ENCODE data around the gene PHTF2. TPM values are rescaled to one million over a fixed set of nuclear protein-coding genes. Genes with fewer than 3 reads are reported as not detected.

Gene PHTF2
- total RNA-seq, 1 donor from 2014 or later = 13.8 TPM

DNA sequence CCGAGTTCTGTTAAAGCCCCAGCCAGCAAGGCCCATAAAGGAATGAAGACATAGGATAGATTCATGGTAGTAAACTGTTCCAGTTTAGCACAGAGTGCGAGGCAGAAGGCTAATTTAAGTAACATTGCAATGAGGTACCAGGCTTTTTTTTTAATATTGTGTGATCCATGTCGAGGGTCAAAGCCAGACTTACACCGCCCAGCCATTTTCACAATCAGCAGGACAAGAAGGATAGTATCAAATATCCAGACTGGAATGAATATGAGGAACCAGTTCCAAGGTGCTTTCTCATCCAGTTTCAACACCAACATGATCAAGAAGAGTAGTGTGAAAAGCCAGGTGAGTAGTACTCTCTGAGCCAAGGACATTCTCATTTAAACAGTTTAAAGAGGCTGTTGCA is 4.6 kb upstream of the PHTF2 start:
- no peak for DNase-seq (ENCODE audit: low read depth, low spot score)

DNA sequence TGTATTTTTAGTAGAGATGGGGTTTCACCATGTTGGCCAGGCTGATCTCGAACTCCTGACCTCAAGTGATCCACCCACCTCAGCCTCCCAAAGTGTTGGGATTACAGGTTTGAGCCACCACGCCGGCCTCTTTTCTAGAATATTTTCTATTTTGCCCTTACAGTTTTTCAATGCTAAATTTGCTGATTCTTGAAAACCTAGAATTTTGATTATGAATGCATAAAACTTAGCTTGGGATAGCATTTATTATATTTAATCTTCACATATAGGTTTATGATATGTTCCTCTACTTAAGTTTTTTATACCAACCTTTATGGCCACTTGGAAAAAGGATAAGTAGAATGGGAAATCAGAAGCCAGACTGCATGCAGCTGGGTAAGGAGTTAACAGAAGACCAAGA is 2.5 kb upstream of the PHTF2 start:
- no peak for DNase-seq (ENCODE audit: low read depth, low spot score)

DNA sequence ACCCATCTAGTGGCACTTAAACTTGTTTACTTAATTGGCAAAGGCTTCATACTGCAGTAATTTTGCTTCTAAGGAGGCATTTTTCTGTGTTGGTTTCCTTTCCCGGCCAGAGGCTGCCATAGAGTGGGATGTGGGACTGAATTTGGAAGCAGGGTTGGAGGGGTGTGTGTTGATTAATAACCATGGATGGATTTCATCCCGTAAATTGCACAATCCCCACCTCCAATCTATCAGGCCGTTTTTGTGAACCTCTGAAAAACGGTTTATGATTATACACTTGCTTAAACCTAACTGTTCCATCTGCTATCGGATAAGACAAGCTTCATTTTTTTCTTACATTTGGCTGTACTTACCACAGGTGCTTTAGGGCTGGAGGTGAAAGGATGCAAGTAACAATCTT is 1.6 kb upstream of the PHTF2 start:
- no peak for DNase-seq (ENCODE audit: low read depth, low spot score)

DNA sequence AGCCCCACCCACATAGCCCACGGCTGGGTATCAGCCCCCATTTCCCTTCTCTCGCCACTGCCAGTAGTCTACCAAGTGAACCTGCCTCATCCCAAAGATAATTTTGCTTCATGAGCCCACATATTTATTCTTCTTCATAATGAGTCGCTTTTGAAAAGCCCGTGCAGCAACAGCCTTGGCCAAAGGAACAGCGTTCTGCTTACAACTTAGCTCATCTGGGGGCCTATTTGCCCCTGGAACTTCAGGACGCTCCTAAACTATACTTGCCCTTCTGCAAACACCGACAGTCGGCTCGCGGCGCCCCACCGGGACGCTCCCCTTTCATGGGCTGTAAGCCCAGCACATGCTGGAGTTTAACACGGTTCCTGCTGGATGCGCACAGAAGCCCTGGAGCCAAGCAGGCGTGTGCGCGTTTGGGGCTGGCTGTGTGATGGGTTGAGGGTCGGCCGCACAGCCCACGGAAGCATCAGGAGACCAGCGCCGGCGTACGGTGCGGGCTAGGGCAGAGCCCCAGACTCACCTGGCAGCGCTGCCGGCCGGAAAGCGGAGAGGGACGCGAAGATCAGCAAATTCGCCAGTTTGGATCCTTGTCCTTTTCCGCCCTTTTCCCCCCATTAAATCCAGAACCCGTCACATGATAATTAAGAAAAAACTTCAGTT is 709 bp upstream of the PHTF2 start:
- no peak for DNase-seq (ENCODE audit: low read depth, low spot score)

DNA sequence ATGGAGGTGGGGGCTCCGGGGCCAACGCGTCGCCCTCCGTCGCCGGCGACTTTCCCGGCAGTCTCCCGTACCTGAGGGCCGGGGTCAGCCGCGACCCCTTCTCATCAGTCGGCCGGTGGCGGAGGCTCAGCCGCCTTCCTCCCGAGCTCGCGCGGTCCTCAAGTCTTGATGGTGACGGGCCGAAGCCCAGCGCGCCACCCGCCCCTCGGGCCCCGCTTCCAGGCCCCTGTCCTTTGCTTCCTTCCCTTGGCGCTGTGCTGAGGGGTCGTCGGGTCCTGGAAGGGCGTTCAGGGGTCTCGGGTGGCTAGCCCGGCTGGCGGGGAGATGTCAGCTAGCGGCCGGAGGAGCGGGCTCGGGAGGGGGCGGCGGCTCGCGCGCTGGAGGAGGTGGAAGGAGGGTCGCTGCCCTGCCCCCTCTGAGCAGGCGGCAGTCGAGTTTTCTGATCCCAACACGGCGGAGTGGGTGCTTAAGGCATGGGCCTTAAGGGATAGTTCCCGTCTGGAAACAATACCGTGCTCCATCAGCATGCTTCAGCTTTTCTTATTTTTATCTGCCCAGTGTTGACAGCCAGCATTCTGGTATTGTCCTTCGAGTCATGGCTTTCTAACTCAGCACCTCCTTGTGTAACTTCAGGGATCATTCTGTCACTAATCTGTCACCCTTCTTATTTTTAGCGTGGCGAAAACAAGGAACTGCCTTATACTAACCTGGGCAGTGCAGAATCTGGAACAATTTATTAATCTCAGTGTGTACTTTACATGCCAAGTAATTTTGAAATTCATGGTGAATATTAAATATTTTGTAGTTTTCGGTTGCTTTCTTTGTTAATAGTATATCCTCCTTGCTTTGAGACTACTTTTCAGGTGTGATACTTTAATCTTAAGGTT is 748 bp downstream of the PHTF2 start:
- no peak for DNase-seq (ENCODE audit: low read depth, low spot score)

DNA sequence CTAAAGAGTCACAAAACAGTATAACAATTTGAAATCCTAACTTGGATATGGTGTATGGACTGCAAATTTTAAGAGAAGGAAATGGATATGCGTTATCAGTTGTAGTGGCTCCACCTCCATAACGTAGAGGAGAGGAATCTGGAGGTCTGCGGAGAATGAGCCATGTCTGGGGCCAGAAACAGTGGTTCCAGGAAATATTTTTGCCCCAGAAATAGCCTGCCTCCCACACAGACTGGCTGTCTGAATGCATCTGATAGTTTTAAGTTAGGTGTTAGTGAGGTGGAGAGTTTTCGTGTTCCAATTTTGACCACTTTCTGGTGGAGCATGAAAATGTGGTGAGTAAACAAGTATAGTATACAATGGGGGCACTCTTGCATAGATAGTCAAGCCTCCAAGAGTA is 1.6 kb downstream of the PHTF2 start:
- no peak for DNase-seq (ENCODE audit: low read depth, low spot score)

DNA sequence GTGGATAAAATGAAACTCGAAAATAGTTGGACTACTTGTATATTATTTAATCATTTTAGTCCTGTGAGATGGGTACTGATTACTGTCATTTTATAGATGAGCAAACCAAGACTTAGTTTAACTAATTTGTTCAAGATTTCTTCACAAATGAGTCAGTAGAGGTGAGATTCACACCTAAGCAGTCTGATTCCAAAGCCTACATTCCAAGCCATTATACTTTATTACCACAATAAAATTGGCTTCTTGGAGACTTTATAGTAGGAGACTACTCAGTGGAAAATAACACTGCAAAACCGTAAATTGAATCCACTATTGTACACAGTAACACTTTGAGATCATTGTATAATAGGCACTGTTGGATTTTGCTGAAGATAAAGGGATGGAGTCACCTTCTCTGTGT is 2.2 kb downstream of the PHTF2 start:
- DNase-seq (ENCODE audit: low read depth, low spot score) = no peak

DNA sequence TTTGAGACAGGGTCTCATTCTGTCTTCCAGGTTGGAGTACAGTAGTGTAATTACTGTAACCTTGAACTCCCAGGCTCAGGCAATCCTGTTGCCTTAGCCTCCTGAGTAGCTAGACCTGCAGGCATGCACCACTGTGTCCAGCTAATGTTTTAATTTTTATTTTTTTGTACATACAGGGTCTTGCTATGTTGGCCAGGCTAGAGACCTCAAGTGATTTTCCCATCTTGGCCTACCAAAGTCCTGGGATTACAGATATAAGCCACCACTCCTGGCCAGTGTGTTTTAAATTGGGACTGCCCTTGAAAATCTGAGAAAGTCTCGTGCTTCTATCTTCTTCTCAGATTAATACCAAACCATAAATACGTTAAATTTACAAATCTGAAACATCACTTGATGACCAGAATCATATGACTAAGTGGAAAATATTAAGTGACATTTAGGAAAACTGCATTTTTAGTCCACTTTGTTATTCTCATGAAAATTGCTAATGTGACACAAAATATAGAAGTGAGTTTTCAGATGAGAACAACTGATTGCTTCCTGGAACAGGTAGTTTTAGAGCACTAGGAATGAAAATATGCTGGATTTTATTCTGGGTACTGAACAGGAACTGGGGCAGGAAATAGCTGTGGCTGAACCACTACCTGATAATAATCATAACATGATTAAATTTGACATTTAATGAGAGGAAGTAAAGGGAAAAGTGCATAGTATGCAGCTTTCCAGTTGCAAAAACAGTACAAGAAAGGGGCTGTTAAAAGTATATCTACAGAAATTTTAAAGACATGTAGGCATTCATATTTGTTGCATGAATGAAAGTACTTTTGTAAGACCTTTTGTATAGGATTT is 4.2 kb downstream of the PHTF2 start:
- DNase-seq (ENCODE audit: low read depth, low spot score) = no peak

DNA sequence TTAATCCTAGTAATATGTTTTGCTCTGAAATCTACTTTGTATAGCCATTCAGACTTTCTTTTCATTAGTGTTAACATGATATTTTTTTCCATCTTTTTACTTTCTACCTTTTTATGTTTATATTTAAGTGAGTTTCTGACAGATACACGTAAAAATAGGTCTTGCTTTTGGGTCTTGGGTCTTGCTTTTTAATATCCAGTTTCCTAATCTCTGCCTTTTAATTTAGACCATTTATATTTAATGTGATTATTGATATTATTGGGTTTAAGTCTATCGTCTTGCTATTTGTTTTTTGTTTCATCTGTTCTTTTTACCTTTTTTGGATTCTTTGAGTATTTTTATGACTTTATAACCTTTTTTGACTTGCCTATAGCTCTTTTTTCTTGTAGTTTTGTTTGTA is 7.9 kb downstream of the PHTF2 start:
- no peak for DNase-seq (ENCODE audit: low read depth, low spot score)

DNA sequence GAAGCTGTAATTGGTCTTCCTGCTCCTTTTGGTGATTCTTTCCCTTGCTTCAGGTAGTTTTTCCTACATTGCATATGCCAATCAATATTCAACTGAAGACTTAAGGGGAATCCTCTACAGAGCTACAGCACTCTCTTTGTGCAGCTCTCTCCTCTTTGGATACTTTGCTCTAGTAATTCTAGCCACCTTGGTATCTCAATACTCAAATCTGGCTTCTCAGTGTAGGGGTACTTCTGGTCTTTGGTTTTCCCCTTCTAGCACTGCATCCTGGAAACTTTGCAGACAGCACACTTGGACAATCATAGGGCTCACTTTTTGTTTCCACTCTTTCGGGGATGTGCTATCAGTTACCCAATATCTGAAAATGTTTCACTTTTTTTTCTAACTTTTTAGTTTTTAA is 9.9 kb downstream of the PHTF2 start:
- no peak for DNase-seq (ENCODE audit: low read depth, low spot score)

DNA sequence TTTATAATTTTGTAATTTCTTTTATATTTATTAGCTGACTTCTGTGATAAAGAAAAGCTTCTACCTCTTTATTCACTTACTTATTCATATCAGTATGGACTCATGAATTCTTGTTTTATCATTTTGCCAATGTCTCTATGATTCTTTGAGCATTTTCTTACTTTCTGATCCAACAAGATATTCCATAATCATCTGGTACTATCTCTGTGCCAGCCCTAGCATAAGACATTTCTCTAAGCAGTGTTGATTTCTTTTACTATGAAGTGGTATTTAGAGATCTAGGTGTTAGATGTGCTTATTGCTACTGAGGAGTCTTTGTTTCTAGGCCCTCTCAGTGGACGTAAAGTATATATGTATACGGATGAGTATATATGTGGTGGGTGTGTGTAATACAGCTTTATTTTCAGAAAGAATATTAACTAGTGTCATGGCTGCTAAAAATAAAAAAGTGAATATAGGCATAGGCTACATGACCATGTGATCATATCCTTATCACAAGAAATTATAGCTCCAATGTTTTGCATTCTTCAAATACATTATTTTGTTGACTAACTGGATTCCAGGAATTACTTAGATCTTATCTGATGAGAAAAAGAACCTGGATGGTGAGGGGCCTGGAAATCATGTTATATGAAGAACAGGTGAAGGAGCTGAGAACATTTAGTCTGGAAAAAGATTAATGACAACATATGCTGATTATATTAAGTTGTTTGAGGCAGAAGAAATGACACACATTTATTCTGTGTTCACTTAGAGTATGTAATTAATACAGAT is 13.1 kb downstream of the PHTF2 start:
- no peak for DNase-seq (ENCODE audit: low read depth, low spot score)

DNA sequence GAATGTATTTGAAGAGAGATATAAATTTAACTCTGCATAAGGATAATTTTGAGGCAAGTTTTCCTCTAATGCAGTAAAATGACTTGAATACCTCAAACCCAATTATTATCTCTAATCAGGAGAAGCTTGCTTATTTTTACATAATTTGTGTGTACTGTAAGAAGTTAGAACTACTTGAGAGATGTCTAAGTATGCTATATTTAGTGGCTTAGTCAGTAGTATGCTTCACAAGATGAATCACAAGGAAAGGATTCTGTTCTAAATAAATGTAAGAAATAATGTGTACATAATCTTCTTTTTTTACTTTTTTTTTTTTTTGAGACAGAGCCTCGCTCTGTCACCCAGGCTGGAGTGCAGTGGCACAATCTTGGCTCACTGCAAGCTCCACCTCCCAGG is 13.7 kb downstream of the PHTF2 start:
- DNase-seq (ENCODE audit: low read depth, low spot score) = no peak

DNA sequence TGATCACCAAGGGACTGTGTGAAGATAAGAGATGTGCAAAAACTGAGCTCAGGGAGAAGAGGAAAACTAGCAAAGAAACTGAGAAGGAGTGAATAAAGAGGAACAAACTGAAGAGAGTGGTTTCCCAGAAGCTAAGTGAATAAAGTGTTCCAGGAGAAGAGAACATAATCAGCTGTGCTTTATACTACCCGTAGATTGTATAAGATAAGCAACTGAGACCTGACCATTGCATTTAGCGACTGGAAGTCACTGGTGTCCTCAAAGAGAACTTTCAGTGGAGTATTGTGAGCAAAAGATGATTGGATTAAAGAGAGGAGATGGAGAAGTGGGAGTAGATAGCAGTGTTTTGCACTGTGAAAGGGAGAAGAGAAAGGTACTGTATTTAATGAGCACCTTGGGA is 14.6 kb downstream of the PHTF2 start:
- no peak for DNase-seq (ENCODE audit: low read depth, low spot score)

DNA sequence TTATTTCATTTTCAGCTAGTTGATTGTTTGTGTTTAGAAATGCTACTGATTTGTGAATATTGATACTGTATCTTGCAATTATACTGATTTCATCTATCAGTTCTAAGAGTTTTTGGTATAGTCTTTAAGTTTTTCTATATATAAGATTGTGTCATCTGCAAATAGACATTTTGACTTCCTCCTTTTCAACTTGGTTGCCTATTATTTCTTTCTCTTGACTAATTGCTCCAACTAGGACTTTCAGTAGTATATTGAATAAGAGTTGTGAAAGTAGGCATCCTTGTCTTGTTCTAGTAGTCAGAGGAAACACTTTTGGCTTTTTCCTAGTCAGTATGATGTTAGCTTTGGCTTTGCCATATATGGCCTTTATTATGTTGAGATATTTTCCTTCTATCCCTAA is 20.4 kb downstream of the PHTF2 start:
- DNase-seq (ENCODE audit: low read depth, low spot score) = no peak

DNA sequence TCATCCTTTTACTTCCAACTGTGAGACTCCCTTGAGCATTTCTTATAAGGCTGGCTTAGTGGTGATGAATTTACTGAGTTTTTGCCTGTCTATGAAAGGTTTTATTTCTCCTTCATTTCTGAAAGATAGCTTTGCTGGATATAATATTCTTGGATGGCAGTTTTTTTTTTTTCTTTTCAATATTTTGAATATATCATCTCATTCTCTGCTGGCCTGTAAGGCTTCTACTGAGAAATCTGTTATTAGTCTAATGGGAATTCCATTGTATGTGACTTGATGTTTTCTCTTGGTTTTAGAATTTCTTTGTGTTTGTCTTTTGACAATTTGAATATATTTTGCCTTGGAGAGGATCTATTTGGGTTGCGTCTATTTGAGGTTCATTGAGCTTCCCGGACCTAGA is 22.4 kb downstream of the PHTF2 start:
- DNase-seq (ENCODE audit: low read depth, low spot score) = no peak

DNA sequence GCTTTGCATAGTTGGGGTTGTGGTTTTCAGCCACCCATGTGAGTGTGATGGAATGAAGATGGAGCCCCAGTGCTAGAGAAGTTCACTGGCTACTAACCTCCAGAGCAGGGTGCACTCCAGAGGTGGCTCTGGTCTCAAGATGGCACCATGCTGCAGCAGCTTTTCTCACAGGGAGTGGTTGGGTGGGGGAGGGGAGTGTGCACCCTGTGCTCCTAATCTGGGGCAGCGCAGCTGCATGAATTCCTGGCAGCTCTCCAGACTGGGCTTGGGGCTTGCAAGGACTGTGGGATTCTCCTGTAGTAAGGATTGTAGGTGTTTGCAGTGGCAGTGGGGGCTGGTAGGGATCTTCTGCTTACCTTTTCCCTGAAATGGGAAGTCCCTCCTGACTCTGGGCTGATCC is 23.7 kb downstream of the PHTF2 start:
- DNase-seq (ENCODE audit: low read depth, low spot score) = no peak

DNA sequence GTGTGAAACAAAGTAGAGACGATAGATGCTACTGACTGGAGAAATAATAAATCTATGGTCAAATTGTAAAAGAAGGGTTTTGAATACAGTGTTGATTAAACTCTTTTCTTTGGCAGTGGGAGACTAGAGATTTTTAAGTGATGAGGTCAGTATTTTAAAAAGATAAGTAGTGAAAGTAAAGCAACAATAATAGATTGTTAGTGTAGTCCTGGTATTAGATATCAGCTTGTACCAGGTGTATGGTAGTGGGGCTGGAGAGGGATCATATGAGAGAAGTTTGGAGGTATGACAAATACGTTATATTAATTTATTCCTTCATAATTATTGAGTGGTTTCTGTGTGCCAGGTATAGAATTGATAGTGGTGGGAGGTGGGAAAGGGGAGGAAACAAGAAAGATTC is 25.2 kb downstream of the PHTF2 start:
- no peak for DNase-seq (ENCODE audit: low read depth, low spot score)

DNA sequence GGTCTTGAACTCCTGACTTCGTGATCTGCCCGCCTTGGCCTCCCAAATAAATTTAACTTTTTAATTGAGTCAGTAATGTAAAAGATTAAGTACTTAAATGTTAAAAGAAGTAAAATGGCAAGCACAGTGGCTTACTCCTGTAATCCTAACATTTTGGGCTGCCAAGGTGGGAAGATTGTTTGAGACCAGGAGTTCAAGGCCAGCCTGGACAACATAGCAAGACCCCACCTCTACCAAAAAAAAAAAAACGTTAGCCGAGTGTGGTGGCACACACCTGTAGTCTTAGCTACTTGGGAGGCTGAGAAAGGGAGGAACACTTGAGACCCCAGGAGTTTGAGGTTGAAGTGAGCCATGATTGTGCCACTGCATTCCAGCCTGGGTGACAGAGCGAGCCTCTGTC is 26.1 kb downstream of the PHTF2 start:
- DNase-seq (ENCODE audit: low read depth, low spot score) = no peak

DNA sequence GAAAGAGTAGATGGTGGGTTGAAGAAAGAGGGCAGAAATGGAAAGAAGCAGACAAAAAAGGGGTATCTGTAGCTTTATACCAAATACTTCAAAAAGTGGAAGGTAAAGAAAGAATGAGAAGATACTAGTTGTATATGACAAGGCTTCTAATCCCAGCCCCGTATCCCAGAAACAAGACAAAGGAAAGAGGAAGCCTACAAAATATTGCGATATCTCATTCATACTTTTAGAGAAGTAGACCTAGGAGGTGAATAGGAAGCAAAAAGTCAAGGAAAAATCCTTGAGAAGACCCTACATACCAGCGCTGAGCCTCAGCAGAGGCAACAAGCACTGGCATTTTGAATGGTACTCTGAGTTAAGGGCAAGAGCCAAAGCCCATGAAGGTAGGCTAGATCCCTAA is 26.6 kb downstream of the PHTF2 start:
- no peak for DNase-seq (ENCODE audit: low read depth, low spot score)

DNA sequence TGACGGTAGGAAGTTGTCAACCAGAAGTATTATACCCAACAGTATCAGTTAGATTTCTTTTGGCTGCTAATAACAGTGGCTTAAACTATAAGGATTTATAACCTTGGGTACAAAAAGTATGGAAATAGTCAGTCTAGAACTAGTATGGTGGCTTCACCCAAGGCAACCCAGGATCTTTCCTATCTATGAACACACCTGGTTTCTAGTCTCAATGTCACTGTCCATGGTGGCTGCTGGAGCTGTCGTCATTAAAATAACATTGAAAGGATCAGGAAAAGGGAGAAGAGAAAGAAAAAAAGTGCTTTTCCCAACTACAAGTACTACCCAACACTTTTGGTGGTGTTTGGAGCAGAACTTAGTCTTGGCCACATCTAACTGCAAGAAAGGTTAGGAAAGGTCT is 27.7 kb downstream of the PHTF2 start:
- no peak for DNase-seq (ENCODE audit: low read depth, low spot score)

DNA sequence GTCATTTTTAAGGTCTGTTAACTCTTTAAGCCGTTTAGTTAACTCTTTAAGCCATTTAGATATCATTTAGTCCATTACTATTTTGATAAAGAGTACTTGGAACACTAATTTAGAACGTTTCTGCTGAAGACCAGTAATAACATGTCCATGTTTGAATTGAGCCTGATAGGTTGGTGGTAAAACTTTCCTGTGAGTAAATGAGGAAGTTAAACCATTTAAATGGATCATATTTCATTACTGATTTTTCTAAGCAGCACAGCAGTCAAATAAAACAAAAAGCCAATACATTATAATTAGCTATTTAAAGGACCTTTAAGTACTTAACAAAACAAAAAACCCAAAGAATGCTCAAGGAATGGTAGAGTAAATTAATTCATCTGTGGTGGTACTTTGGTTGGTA is 29.4 kb downstream of the PHTF2 start:
- DNase-seq (ENCODE audit: low read depth, low spot score) = no peak
